GM12864 (cell line): Measurements from ENCODE around the gene CDH1.

Experiments used
- DNase-seq: peaks from one replicate; pipeline ENCODE4 v3.0.0-alpha.2; 2011; ENCODE audit warnings: low read depth
- H3K4me3 ChIP-seq: 2 replicates; pipeline ENCODE4 v1.5.1; 2011; ENCODE audit warnings: mild to moderate bottlenecking, low read depth, low read length, control low read depth
- CTCF ChIP-seq: IDR thresholded peaks from 2 replicates; pipeline ENCODE4 v1.5.1; 2011; ENCODE audit warnings: low read depth, mild to moderate bottlenecking, moderate library complexity, low read length, control low read depth, inconsistent platforms; ENCODE audit errors: missing control alignments

Gene CDH1

GRCh38 chr16:68802190-68802589, 65.1 kb downstream of the CDH1 start:
- no peak for DNase-seq
- H3K4me3 ChIP-seq = no peak overlapping the region
- TF ChIP-seq CTCF = no peak

- H3K4me3 ChIP-seq = no peak overlapping the region
- no peak for DNase-seq
- TF ChIP-seq CTCF = no peak
Observed at GRCh38 chr16:68806422-68806821, 69.3 kb downstream of the CDH1 start.

- no peak for DNase-seq
- no peak for TF ChIP-seq CTCF
- H3K4me3 ChIP-seq = no peak overlapping the region
Observed at GRCh38 chr16:68806981-68807380, 69.9 kb downstream of the CDH1 start.

- DNase-seq = no peak
- no peak for TF ChIP-seq CTCF
Observed at GRCh38 chr16:68814516-68814915, 77.4 kb downstream of the CDH1 start.

GRCh38 chr16:68823401-68824135, 86.5 kb downstream of the CDH1 start:
- no peak for TF ChIP-seq CTCF
- no peak overlapping the region for H3K4me3 ChIP-seq
- DNase-seq = no peak

More at GRCh38 chr16:68814516-68814915, 77.4 kb downstream of the CDH1 start:
- H3K4me3 ChIP-seq = no peak overlapping the region

GRCh38 chr16:68825427-68825826, 88.3 kb downstream of the CDH1 start:
- no peak for DNase-seq
- H3K4me3 ChIP-seq = no peak overlapping the region
- no peak for TF ChIP-seq CTCF

- no peak for TF ChIP-seq CTCF
- H3K4me3 ChIP-seq = no peak overlapping the region
- no peak for DNase-seq
Observed at GRCh38 chr16:68826652-68827051, 89.6 kb downstream of the CDH1 start.
